ENCODE measurements around the gene CNTFR. TPM values are rescaled to one million over a fixed set of nuclear protein-coding genes. Genes with fewer than 3 reads are reported as not detected.

CNTFR gene
- total and polyA plus RNA-seq, 10 of the 15 experiments (the other 5 are each of a cell fraction or from before 2014, with no cell fraction given) = not detected

- TF ChIP-seq E2F8 (IDR thresholded peaks at IDR 0.05; ENCODE audit: low read depth, partially characterized antibody) (no peak), TBL1XR1 (IDR thresholded peaks at IDR 0.05; ENCODE audit: low read depth, low read length) (no peak), CHD4 (IDR thresholded peaks at IDR 0.05) (no peak)
Observed at GRCh38 chr9:34570809-34571480, 18.6 kb downstream of the CNTFR start (continued).

- SMC1A ChIA-PET (ENCODE audit: uncharacterized antibody, unreplicated experiment) = no interaction called here
Observed at GRCh38 chr9:34570376-34570775, 19.1 kb downstream of the CNTFR start.

More at GRCh38 chr9:34570376-34570775, 19.1 kb downstream of the CNTFR start:
- POLR2A ChIA-PET = no interaction called here
- 54% methylated on average over 11 of the region's 11 CpGs for WGBS (ENCODE audit: insufficient coverage, insufficient replicate concordance, low lambda C conversion rate, missing lambda C conversion rate)
- Histone ChIP-seq H3K27me3 (replicated peaks in 1 of 2; ENCODE audit: control insufficient read depth in 2 of 2, insufficient read depth in 2 of 2, low read length in 1 of 2) (peaks cover 6 to 9% of the 10 kb centered on the region in 2 experiments; a peak in 3 of 4 replicates), H3K79me2 (ENCODE audit: control insufficient read depth, insufficient read depth, low read length) (no peaks in the 10 kb centered on the region), H3K9me3 (replicated peaks; ENCODE audit: control insufficient read depth, insufficient read depth, low read length) (no peaks in the 10 kb centered on the region), H3K9ac (ENCODE audit: control insufficient read depth, insufficient read depth, low read length) (no peak overlapping the region), H3K4me3 (no peak overlapping the region), H3K27ac (ENCODE audit: control insufficient read depth, insufficient read depth) (no peak overlapping the region), H3K4me1 (ENCODE audit: control insufficient read depth, insufficient read depth, low read length) (no peaks in the 10 kb centered on the region), H4K20me1 (ENCODE audit: control insufficient read depth, insufficient read depth) (0 out of 2 replicates have a peak, but pooled peaks cover under 1% of the 10 kb centered on the region), H3K36me3 (ENCODE audit: control insufficient read depth in 2 of 2, insufficient read depth in 2 of 2, low read length in 1 of 2) (no peaks in the 10 kb centered on the region), H3K4me2 (ENCODE audit: control insufficient read depth, insufficient read depth) (no peak overlapping the region), H2AFZ (ENCODE audit: control insufficient read depth, low read depth, low read length) (no peak overlapping the region)
- DNase-seq (ENCODE audit: low read depth, low spot score) (no peak), FAIRE-seq (no peak), ATAC-seq (no peak; the same call in 2 of the 3 replicates)
- in situ Hi-C loops (cut with MboI) (no loop called here), intact Hi-C loops (cut with micrococcal nuclease; ENCODE audit: unreplicated experiment) (no loop called here)
- TF ChIP-seq CUX1 (IDR thresholded peaks at IDR 0.05; ENCODE audit: insufficient replicate concordance, low read depth, low read length) = no peak
- TF ChIP-seq POLR2AphosphoS5 (IDR thresholded peaks at IDR 0.05; ENCODE audit: low read length) = no peak
- TF ChIP-seq EGR1 (IDR thresholded peaks at IDR 0.05; ENCODE audit: borderline replicate concordance in 1 of 2, low read depth in 2 of 2, low read length in 2 of 2) = no peak
- no peak for TF ChIP-seq CHD4 (IDR thresholded peaks at IDR 0.05)
- no peak for TF ChIP-seq ZSCAN29 (IDR thresholded peaks at IDR 0.05)
- RAD21 ChIA-PET (ENCODE audit: unreplicated experiment) = no interaction called here
- CTCF ChIA-PET = interaction anchor here (1.3 to 2.1 kb wide), 2 partner anchors 23 to 166 kb away, joined by 4 to 6 read pairs; no protein-coding TSS in a partner anchor
- BruUV-seq (replicated peaks) = no TSS peak
